Body of pancreas (tissue), 4 donors: ENCODE data around the gene KTN1.

Experiments used
- POLR2A ChIP-seq, 3 donors: fragments of 450-650 bp; IDR thresholded peaks; one replicate each; pipeline ENCODE4 v1.6.1; 2016; ENCODE audit warnings: antibody characterized with exemption in 3 of 3, mild to moderate bottlenecking in 2 of 3
- TF ChIP-seq, protein P1 (sequence below), 7 experiments: fragments of 450-650 bp in 4 of 7; fragments of 200-600 bp in 3 of 7; sonication (generic) in 3 of 7; IDR thresholded peaks; one replicate each; pipeline ENCODE4 v1.5.1; 2016 to 2019; ENCODE audit warnings: antibody characterized with exemption in 7 of 7

DNA sequence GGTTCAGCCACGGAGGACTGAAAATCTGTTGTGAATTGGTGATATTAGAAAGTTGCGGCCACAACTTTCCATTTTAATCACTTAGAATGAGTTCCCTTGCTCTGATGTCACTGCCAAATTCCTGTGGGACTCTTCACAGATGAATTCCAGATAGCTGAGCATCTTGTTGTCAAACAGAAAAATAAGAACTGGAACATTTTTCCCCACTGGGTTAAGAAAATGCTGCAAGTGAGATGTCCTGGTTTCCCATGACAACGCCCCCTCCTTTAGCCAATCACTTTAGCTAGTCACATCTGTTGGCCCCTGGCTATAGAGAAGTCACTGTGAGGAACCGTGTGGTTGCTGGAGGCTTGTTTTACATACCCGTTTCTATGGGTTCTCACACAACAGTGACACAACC lies 135.9 kb downstream of the KTN1 start:
- TF ChIP-seq, protein P1, sequence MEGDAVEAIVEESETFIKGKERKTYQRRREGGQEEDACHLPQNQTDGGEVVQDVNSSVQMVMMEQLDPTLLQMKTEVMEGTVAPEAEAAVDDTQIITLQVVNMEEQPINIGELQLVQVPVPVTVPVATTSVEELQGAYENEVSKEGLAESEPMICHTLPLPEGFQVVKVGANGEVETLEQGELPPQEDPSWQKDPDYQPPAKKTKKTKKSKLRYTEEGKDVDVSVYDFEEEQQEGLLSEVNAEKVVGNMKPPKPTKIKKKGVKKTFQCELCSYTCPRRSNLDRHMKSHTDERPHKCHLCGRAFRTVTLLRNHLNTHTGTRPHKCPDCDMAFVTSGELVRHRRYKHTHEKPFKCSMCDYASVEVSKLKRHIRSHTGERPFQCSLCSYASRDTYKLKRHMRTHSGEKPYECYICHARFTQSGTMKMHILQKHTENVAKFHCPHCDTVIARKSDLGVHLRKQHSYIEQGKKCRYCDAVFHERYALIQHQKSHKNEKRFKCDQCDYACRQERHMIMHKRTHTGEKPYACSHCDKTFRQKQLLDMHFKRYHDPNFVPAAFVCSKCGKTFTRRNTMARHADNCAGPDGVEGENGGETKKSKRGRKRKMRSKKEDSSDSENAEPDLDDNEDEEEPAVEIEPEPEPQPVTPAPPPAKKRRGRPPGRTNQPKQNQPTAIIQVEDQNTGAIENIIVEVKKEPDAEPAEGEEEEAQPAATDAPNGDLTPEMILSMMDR (IDR thresholded peaks at IDR 0.05), result no peak
- TF ChIP-seq POLR2A (IDR thresholded peaks at IDR 0.05), result no peak
